A673 (cell line): ENCODE data around the gene FOXJ3.

Experiments used
- CTCF ChIP-seq: fragments of 300-800, 200-600 bp; sonication (generic); conservative IDR thresholded peaks from 2 replicates; pipeline ENCODE4 v1.5.1; 2017; ENCODE audit warnings: low read depth, mild to moderate bottlenecking, antibody characterized with exemption, low read length, moderate library complexity, mixed read lengths
- EZH2 ChIP-seq: fragments of 200-600 bp; sonication (generic); IDR thresholded peaks from 2 replicates; pipeline ENCODE4 v1.6.1; 2017; ENCODE audit warnings: borderline replicate concordance, low read depth, mild to moderate bottlenecking, mixed read lengths, antibody characterized with exemption, low read length; ENCODE audit not compliant: poor library complexity, severe bottlenecking

GRCh38 chr1:42240966-42241755, 93.9 kb downstream of the FOXJ3 start:
- TF ChIP-seq CTCF (no peak), EZH2 (no peak)
